ENCODE results near the gene ZNF598.

- TF ChIP-seq CTCF (IDR thresholded peaks at IDR 0.05; ENCODE audit: borderline replicate concordance, extremely low read depth, low read length, poor library complexity, severe bottlenecking): peak; percentile 90
- TF ChIP-seq EZH2 (IDR thresholded peaks at IDR 0.05; ENCODE audit: borderline replicate concordance, low read depth, low read length, severe bottlenecking): no peak
Observed at GRCh38 chr16:1959269-1960039, 50.2 kb downstream of the ZNF598 start, which contains the start of gene NDUFB10.

Data from DND-41 (cell line).